Progenitor cell of endocrine pancreas (in vitro differentiated cells): Measurements from ENCODE around the gene LIPT2. TPM values are rescaled to one million over a fixed set of nuclear protein-coding genes. Genes with fewer than 3 reads are reported as not detected.

ENCODE experiments used
- DNase-seq: peaks from one replicate; pipeline ENCODE4 v3.0.0; 2021; ENCODE audit warnings: low spot score; ENCODE audit not compliant: unreplicated experiment
- H3K27ac Mint-ChIP-seq: 2 replicates; pipeline ENCODE4 v1.8.0; 2021; ENCODE audit warnings: mild to moderate bottlenecking, moderate library complexity, mixed read lengths
- H3K27me3 Mint-ChIP-seq: 2 replicates; pipeline ENCODE4 v1.8.0; 2021; ENCODE audit warnings: mixed read lengths
- H3K36me3 Mint-ChIP-seq: 2 replicates; pipeline ENCODE4 v1.8.0; 2022; ENCODE audit warnings: mixed read lengths; ENCODE audit not compliant: insufficient read depth
- H3K4me1 Mint-ChIP-seq: 2 replicates; pipeline ENCODE4 v1.8.0; 2021; ENCODE audit warnings: low read depth, mixed read lengths
- H3K4me3 Mint-ChIP-seq: 2 replicates; pipeline ENCODE4 v1.8.0; 2021; ENCODE audit warnings: low read depth, mild to moderate bottlenecking, moderate library complexity, mixed read lengths
- H3K9me3 Mint-ChIP-seq: 2 replicates; pipeline ENCODE4 v1.8.0; 2021; ENCODE audit warnings: low read depth, mixed read lengths
- CTCF ChIP-seq: fragments of 200-600 bp; sonication (generic); IDR thresholded peaks from one replicate; pipeline ENCODE4 v1.5.0; 2021; ENCODE audit warnings: antibody characterized with exemption, mild to moderate bottlenecking; ENCODE audit not compliant: unreplicated experiment
- total RNA-seq: library from RNA; stranded (reverse); gene quantifications from 2 replicates; pipeline ENCODE4 v1.2.1, GENCODE V29; 2021

Gene LIPT2
- total RNA-seq, 1 donor from 2014 or later = 9.1 TPM

DNA sequence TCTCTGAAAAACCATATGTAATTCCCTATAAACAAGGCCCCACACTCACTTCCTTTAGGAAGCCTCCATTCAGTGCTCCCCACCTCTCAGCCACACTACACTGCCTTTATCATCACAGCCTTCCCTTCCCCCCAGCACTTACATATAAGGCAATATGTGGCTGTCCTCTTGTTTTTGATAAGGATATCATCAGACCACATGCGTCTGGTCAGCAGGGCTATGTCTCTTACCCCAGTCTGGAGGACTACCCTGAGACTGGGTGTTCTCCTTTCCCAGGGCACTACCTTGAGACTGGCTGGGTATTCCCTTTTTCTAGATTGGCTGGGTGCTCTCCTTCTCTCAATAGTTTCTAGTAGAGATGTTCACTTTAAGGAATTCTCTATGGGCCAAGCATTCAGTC is 33.9 kb downstream of the LIPT2 start:
- no peaks in the 10 kb centered on the region for H3K9me3 Mint-ChIP-seq
- H3K27ac Mint-ChIP-seq = no peak overlapping the region
- H3K4me3 Mint-ChIP-seq = no peak overlapping the region
- H3K4me1 Mint-ChIP-seq = no peaks in the 10 kb centered on the region
- peaks cover 12% of the 10 kb centered on the region for H3K27me3 Mint-ChIP-seq
- DNase-seq = no peak
- TF ChIP-seq CTCF = no peak
- H3K36me3 Mint-ChIP-seq = no peaks in the 10 kb centered on the region

GRCh38 chr11:74457356-74457755 is 36.2 kb downstream of the LIPT2 start:
- no peak overlapping the region for H3K4me3 Mint-ChIP-seq
- DNase-seq = no peak
- H3K27ac Mint-ChIP-seq = no peak overlapping the region
- H3K4me1 Mint-ChIP-seq = no peaks in the 10 kb centered on the region
- no peaks in the 10 kb centered on the region for H3K9me3 Mint-ChIP-seq
- TF ChIP-seq CTCF = no peak
- H3K36me3 Mint-ChIP-seq = no peaks in the 10 kb centered on the region
- H3K27me3 Mint-ChIP-seq = peaks cover 11% of the 10 kb centered on the region

DNA sequence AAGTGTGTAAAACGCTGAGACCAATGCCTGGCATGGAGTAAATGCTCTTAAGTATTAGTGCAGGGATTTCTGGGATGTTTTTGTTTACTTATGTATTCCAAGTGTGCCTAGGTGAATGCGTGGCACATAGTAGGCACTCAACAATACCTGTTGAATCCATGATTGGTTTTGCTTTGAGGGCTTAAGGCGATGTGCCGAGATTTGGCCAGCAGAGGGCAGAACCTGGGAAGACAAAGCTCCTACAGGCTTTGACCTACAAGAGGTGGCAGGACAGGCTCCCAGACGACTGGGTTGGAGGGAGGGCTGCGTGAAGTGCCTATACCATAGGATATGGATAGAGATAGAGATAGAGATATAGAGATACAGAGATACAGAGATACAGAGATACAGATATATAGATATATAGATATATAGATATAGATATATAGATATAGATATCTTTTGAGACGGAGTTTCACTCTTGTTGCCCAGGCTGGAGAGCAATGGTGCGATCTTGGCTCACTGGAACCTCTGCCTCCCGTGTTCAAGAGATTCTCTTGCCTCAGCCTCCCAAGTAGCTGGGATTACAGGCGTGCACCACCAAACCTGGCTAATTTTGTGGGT is 40.0 kb downstream of the LIPT2 start:
- DNase-seq = peak; percentile 43
- H3K4me1 Mint-ChIP-seq = peaks cover 2% of the 10 kb centered on the region
- peak; percentile 79 for TF ChIP-seq CTCF
- no peak overlapping the region for H3K4me3 Mint-ChIP-seq
- no peaks in the 10 kb centered on the region for H3K9me3 Mint-ChIP-seq
- H3K27ac Mint-ChIP-seq = no peak overlapping the region
- no peaks in the 10 kb centered on the region for H3K36me3 Mint-ChIP-seq
- H3K27me3 Mint-ChIP-seq = peaks cover 17% of the 10 kb centered on the region

GRCh38 chr11:74452366-74452765 is 41.2 kb downstream of the LIPT2 start:
- Mint-ChIP-seq H3K4me3 (no peak overlapping the region), H3K9me3 (no peaks in the 10 kb centered on the region), H3K27me3 (peaks cover 17% of the 10 kb centered on the region), H3K4me1 (peaks cover 7% of the 10 kb centered on the region), H3K27ac (peak overlapping the region; percentile 6), H3K36me3 (no peaks in the 10 kb centered on the region)
- DNase-seq = no peak
- TF ChIP-seq CTCF = no peak

- Mint-ChIP-seq H3K27ac (no peak overlapping the region), H3K36me3 (no peaks in the 10 kb centered on the region), H3K27me3 (peaks cover 20% of the 10 kb centered on the region), H3K9me3 (no peaks in the 10 kb centered on the region), H3K4me3 (no peak overlapping the region), H3K4me1 (peaks cover 7% of the 10 kb centered on the region)
- TF ChIP-seq CTCF = no peak
- DNase-seq = no peak
Observed at GRCh38 chr11:74450318-74450717, 43.2 kb downstream of the LIPT2 start.
